ENCODE measurements around the gene MSH5. TPM values are rescaled to one million over a fixed set of nuclear protein-coding genes. Genes with fewer than 3 reads are reported as not detected.
"Not testable (repeated sequence)": the region's sequence is repeated elsewhere in the genome, so short reads cannot be mapped to it uniquely, and the experiment has no call there.

MSH5 gene
- total RNA-seq = 4.4 and 6.6 TPM in 2 replicates

- peak; percentile 98 for DNase-seq (ENCODE audit: low read depth)
These were observed at the start of gene MSH5 for GRCh38 chr6:31739639-31740396. Gene MSH5, plus strand, starts transcription at chr6:31740005. Its CDS starts 462 bp downstream, at chr6:31740467.

DNA sequence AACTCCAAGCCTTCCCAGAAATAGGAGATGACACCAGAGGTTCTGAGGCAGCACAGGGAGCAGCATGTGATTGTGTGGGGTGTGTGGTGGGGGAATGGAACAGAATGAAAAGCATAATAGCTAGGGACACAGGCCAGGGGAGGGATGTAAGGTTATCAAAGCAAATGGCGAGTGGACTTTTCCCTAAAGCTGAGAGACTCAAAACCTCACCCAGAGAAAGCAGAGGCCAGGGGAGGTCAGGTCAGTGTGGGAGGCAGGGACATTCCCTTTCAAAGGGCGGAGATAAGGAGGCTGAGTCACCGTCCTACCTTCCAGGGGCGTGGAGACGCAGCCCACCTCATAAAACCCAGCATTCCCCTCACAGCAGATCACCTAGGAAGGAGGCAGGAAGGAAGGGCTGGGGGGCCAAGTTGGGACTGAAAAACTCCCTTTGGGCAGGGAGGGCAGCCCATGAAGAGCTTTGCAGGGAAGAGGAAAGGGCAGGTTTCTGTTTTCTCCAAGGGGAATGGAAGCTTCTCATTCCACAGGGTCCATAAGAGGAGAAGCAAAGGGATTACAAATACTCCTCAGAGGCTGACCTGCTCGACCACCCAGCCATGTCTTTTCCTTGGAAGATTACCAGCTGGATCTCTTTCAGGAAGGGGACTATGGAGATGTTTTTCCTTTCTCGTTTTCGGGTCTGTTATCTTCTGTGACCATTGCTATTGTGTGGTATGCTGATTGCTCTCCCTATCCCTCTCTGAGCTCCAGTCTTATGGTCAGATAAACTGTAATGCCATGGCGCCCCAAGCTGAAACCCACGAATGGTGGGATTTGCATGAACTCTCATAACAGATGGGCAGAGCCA lies 49.4 kb upstream of the MSH5 start:
- DNase-seq (ENCODE audit: low read depth) = no peak

- DNase-seq (ENCODE audit: low read depth) = no peak
These were observed 48.7 kb upstream of the MSH5 start for GRCh38 chr6:31691078-31691463.

GRCh38 chr6:31691564-31692108 lies 48.2 kb upstream of the MSH5 start:
- DNase-seq (ENCODE audit: low read depth) = no peak

DNA sequence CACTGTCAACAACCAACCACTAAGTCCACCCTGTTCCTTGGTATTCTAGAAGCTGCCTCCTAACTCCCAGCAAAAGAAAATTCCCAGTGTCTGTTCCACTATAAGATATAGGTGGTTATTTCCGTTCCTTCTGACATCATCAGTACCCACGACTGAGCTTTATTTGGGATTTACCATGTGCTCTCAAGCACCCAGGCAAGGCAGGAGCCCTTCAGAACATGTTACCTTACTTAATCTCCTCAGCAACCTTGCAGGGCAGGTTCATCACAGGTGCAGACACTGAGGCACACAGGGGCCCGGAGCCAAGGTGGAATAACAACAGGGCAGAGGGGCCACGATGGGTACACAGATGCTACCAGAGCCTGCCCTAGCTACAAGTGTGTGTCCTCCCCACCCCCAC lies 47.5 kb upstream of the MSH5 start:
- no peak for DNase-seq (ENCODE audit: low read depth)

- no peak for DNase-seq (ENCODE audit: low read depth)
These were observed 46.9 kb upstream of the MSH5 start for GRCh38 chr6:31692886-31693285.

GRCh38 chr6:31693535-31693934 lies 46.3 kb upstream of the MSH5 start:
- DNase-seq (ENCODE audit: low read depth) = no peak

DNA sequence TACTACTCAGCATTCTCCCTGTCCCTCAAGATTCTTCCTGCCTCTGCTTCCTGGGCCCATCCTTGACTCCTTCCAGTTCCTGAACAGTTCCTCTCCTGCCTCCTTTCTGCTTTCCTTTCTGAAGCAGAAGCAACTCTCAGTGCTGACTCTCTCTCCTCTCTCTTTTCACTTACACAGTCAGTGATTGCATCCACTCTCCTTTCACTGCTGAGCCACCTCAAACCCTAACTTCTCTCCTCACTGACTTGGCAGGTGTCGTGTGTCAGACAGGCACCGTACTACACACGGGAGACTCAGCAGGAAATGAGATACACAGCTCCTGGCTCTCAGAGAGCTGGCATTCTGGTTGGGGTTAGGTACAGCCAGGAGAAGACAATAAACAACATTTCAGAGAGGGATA lies 42.2 kb upstream of the MSH5 start:
- no peak for DNase-seq (ENCODE audit: low read depth)

GRCh38 chr6:31700740-31701401 lies 38.9 kb upstream of the MSH5 start:
- no peak for DNase-seq (ENCODE audit: low read depth)

DNA sequence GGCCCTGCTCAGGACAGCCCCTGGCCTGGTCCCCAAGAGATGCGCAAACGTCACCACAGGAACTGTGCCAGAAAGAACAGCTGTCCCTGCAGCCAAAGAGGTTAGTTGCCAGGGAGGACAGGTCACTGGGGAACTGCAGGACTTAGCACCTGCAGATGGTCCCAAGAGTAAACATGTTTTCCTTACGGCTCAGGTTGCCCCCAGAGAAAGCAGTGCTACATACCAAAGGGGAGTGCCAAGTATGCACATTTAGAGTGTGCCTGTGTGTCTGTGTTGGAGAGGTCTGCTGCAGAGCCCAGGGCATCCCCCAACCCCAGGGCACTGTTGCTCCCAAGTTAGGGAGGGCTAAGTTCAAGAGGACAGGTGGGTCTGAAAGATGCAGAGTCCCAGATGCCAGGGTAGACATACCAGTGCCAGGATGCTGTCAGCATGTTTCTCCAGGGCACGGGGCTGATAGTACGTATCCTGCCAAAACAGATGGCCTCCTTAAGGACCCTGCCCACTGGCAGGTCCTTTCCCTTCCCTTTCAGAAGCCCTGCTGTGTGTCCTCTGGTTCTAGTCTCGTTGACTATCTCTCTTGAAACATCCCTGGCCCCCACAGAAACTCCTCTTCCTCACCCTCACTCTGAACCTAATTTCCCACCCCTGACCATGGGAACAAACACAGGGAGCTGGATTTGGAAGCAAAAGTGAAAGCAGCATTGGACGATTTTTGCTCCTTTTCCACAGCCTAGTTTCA lies 38.0 kb upstream of the MSH5 start:
- no peak for DNase-seq (ENCODE audit: low read depth)

DNA sequence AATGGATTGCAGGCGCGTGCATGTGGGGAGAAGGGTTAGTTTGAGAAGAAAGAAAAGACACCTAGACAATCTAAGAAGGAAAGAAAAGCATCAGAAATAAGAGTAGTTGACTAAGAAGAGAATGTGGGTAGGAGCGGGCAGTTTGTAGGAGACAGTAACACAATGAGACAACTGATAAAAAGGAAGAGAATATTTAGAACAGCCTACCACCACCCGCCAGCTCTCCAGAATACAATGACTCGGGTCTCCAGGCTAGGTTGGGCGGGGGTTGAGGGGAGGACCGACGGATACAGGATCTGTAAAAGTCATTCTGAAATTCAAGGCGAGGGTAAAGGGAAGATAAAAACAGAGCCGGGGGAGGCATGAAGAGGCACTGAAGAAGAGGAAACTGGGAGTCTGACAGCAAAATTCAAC lies 37.4 kb upstream of the MSH5 start:
- DNase-seq (ENCODE audit: low read depth) = no peak

DNA sequence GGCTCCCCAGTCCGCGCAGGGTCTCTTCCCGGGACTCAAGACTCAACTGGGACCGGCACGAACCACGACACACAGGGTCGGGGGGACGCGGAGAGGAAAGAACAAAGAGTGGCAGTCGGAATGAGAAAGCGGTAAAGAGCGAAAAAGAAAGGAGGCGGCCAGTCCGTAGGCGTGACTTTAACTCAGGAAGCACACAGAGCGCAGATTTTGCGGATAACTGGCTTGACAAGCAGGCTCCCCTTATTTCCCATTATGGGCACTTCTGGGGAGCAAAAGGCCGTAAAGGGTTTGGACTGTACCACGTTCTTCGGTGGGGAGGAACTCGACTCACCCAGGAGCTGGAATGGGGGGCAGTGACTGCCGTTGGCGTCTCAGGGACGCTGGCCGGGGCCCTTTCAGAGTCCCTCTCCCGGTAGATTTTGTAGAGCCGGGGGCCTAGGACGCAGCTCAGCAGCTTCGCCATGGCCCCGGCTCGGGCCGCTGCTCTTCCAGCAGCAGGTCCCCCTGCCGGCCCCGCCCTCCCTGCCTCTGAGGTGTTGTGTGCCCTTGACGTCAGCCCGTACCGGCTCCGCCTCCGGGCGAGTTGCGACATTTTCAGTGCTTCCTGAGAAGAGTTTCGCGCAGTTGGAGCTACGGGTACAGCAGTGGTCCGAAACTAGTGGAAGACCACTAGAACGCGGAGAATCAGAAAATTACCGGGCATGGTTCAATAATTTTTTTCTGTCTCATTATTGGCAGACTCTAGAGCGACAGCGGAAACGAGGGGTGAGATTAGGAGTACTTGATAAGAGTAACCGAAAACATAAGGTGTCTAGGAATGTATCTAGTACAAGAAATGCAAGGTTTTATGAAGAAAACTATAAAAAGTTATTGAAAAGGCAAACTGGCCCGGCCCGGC lies 36.7 kb upstream of the MSH5 start, which contains the start of gene ABHD16A:
ABHD16A (minus strand) TSS at position 506 of the 898 bp plus-strand sequence; CDS start at position 463, 43 bp downstream.
- DNase-seq (ENCODE audit: low read depth) = peak; percentile 96

- no peak for DNase-seq (ENCODE audit: low read depth)
These were observed 33.9 kb upstream of the MSH5 start for GRCh38 chr6:31705931-31706330.

GRCh38 chr6:31706599-31706998 lies 33.2 kb upstream of the MSH5 start, which contains the start of gene LY6G6F:
Gene LY6G6F, plus strand, starts transcription at chr6:31706866. Its CDS starts 41 bp downstream, at chr6:31706907.
- no peak for DNase-seq (ENCODE audit: low read depth)

GRCh38 chr6:31707701-31708100 lies 32.1 kb upstream of the MSH5 start:
- DNase-seq (ENCODE audit: low read depth) = no peak

GRCh38 chr6:31708224-31708623 lies 31.6 kb upstream of the MSH5 start:
- no peak for DNase-seq (ENCODE audit: low read depth)

DNA sequence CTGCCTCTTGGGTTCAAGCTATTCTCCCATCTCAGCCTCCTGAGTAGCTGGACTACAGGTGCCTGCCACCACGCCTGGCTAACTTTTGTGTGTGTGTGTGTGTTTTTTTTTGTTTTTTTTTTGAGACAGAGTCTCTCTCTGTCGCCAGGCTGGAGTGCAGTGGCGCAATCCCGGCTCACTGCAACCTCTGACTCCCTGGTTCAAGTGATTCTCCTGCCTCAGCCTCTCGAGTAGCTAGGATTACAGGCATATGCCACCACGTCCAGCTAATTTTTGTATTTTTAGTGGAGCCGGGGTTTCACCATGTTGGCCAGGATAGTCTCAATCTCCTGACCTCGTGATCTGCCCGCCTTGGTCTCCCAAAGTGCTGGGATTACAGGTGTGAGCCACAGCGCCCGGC lies 30.6 kb upstream of the MSH5 start:
- DNase-seq (ENCODE audit: low read depth) = not testable (repeated sequence)

DNA sequence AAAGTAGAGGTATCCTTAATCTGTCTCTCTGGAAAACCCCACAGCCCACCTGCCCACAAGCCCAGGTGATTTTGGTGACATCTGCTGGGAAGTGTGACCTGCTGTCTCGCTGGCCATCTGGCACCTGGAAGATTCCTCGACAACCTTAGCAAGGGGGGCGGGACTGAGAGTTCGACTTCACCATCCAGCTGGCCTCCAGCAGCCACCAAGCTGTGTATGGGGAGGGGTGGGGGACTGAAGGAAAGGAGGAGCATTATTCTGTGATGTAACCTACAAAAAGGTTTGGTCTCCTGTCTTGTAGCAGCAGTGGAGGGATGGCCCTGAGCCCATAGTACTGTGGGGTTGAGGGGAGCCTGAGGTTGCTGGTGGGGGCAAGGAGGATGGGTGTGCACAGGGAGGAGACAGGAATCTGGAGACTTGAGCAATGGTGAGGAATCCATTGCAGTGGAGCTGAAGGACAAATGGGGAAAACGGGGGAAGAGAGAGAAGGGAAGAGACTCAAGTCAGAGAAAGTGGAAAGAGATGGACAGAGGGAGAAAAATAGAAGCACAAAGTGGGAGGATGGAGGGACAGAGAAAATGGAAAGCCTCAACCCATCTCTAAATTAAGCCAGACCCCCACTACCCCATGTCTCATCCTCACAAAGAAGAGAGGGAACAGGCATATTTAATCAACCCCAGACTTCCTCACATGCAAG lies 29.1 kb upstream of the MSH5 start:
- no peak for DNase-seq (ENCODE audit: low read depth)

GRCh38 chr6:31711233-31711632 lies 28.6 kb upstream of the MSH5 start:
- no peak for DNase-seq (ENCODE audit: low read depth)

GRCh38 chr6:31712296-31712695 lies 27.5 kb upstream of the MSH5 start:
- DNase-seq (ENCODE audit: low read depth) = no peak
